ENCODE data around the gene PIK3R2. TPM values are rescaled to one million over a fixed set of nuclear protein-coding genes. Genes with fewer than 3 reads are reported as not detected.

Gene PIK3R2
- total and polyA plus RNA-seq, 2 of the 13 experiments (the other 11 are each of a cell fraction or from before 2014, with no cell fraction given) = 18.6 to 25.3 TPM

GRCh38 chr19:18214779-18215433 lies 61.9 kb downstream of the PIK3R2 start:
- 14% methylated on average over 7 of the region's 7 CpGs for WGBS (ENCODE audit: low lambda C conversion rate)
- ATAC-seq (no peak), DNase-seq (ENCODE audit: low spot score) (no peak), FAIRE-seq (no peak)
- Histone ChIP-seq H3K27me3 (ENCODE audit: control insufficient read depth in 1 of 2, insufficient read depth in 2 of 2, low read length in 2 of 2) (peaks cover 2 to 14% of the 10 kb centered on the region in 2 experiments; a peak in 3 of 5 replicates), H3K4me1 (ENCODE audit: insufficient read depth, low read length) (no peaks in the 10 kb centered on the region), H2AFZ (ENCODE audit: low read length) (no peak overlapping the region), H3K79me2 (ENCODE audit: insufficient read depth, low read length) (no peaks in the 10 kb centered on the region), H3K9me3 (ENCODE audit: low read length) (no peaks in the 10 kb centered on the region), H3K36me3 (replicated peaks in 1 of 2; ENCODE audit: control insufficient read depth in 1 of 2, insufficient read depth in 2 of 2, low read length in 2 of 2) (no peaks in the 10 kb centered on the region), H3K9ac (ENCODE audit: insufficient read depth, low read depth, low read length) (no peak overlapping the region), H4K20me1 (ENCODE audit: insufficient read depth, low read length) (no peaks in the 10 kb centered on the region), H3K4me3 (replicated peaks in 1 of 3; ENCODE audit: insufficient read depth in 1 of 3, low read depth in 2 of 3, low read length in 3 of 3) (no peak overlapping the region), H3K27ac (ENCODE audit: extremely low read length, insufficient read depth, low read length) (no peak overlapping the region), H3K4me2 (ENCODE audit: low read depth, low read length) (no peak overlapping the region)
- BruUV-seq (replicated peaks) = no TSS peak
- ChIA-PET POLR2A (no interaction called here), CTCF (ENCODE audit: low intra/inter-chr PET ratio, low total read pairs) (no interaction called here)
- TF ChIP-seq MLXIP (CRISPR knock-in tag; IDR thresholded peaks at IDR 0.05; ENCODE audit: borderline replicate concordance) (no peak), MAF1 (CRISPR knock-in tag; IDR thresholded peaks at IDR 0.05; ENCODE audit: borderline replicate concordance) (no peak), KDM1A (CRISPR knock-in tag; IDR thresholded peaks at IDR 0.05) (no peak), ZNF232 (CRISPR knock-in tag; IDR thresholded peaks at IDR 0.05; ENCODE audit: borderline replicate concordance) (no peak), ZMYM4 (CRISPR knock-in tag; IDR thresholded peaks at IDR 0.05) (no peak), SALL1 (CRISPR knock-in tag; IDR thresholded peaks at IDR 0.05) (no peak), ZNF101 (CRISPR knock-in tag; IDR thresholded peaks at IDR 0.05; ENCODE audit: borderline replicate concordance, low read depth) (no peak), ZNF510 (CRISPR knock-in tag; IDR thresholded peaks at IDR 0.05; ENCODE audit: low read depth) (no peak), ETS1 (CRISPR knock-in tag; IDR thresholded peaks at IDR 0.05) (no peak), ZC3H13 (CRISPR knock-in tag; IDR thresholded peaks at IDR 0.05) (no peak), ZEB1 (IDR thresholded peaks at IDR 0.05; ENCODE audit: insufficient replicate concordance, low read depth) (no peak), ZNF367 (CRISPR knock-in tag; IDR thresholded peaks at IDR 0.05; ENCODE audit: borderline replicate concordance) (no peak), NPAS2 (CRISPR knock-in tag; IDR thresholded peaks at IDR 0.05; ENCODE audit: borderline replicate concordance) (no peak), ZNF275 (CRISPR knock-in tag; IDR thresholded peaks at IDR 0.05; ENCODE audit: borderline replicate concordance) (no peak), ZNF740 (CRISPR knock-in tag; IDR thresholded peaks at IDR 0.05) (no peak), HDAC2 (CRISPR knock-in tag; IDR thresholded peaks at IDR 0.05) (no peak), ARID3A (IDR thresholded peaks at IDR 0.05; ENCODE audit: low read depth, low read length) (no peak)
- intact Hi-C loops (cut with micrococcal nuclease; ENCODE audit: unreplicated experiment) (no loop called here), in situ Hi-C loops (cut with HindIII; ENCODE audit: extremely low pct_ligation_motif_present, low pct_unique_long_range_greater_than_20kb) (no loop called here)
